ENCODE measurements around the gene RNU4-1.

RNU4-1 gene

GRCh38 chr12:120317224-120318105, 24.4 kb upstream of the RNU4-1 start (continued):
- TF ChIP-seq PRDM10 (tag by site-specific recombination; IDR thresholded peaks at IDR 0.05) (no peak; the same call in 1 of the 2 replicates), ZNF596 (tag by site-specific recombination; IDR thresholded peaks at IDR 0.05) (no peak), ZNF302 (tag by site-specific recombination; IDR thresholded peaks at IDR 0.05; ENCODE audit: low read depth) (no peak), ZNF280C (tag by site-specific recombination; IDR thresholded peaks at IDR 0.05) (no peak), ZNF23 (tag by site-specific recombination; IDR thresholded peaks at IDR 0.05; ENCODE audit: borderline replicate concordance) (no peak), SP3 (tag by site-specific recombination; IDR thresholded peaks at IDR 0.05) (peak; percentile 81), ZNF350 (tag by site-specific recombination; IDR thresholded peaks at IDR 0.05) (no peak), GFI1B (tag by site-specific recombination; IDR thresholded peaks at IDR 0.05) (no peak), ZNF580 (tag by site-specific recombination; IDR thresholded peaks at IDR 0.05) (peak; percentile 94), KLF9 (tag by site-specific recombination; IDR thresholded peaks at IDR 0.05; ENCODE audit: low read depth) (peak; percentile 87; the same call in 1 of the 2 replicates), ZSCAN30 (tag by site-specific recombination; IDR thresholded peaks at IDR 0.05) (0 out of 2 replicates have a peak, but pooled peaks have one; percentile 20), TSHZ1 (tag by site-specific recombination; IDR thresholded peaks at IDR 0.05; ENCODE audit: borderline replicate concordance) (0 out of 2 replicates have a peak, but pooled peaks have one; percentile 12), ZNF175 (tag by site-specific recombination; IDR thresholded peaks at IDR 0.05) (no peak), IKZF3 (tag by site-specific recombination; IDR thresholded peaks at IDR 0.05) (peak; percentile 84), ZNF791 (tag by site-specific recombination; IDR thresholded peaks at IDR 0.05) (no peak), ZNF423 (tag by site-specific recombination; IDR thresholded peaks at IDR 0.05) (no peak), ZNF660 (tag by site-specific recombination; IDR thresholded peaks at IDR 0.05) (peak; percentile 42; the same call in 1 of the 2 replicates), ZNF514 (tag by site-specific recombination; IDR thresholded peaks at IDR 0.05) (no peak), ZNF37A (tag by site-specific recombination; IDR thresholded peaks at IDR 0.05) (no peak), ZNF214 (tag by site-specific recombination; IDR thresholded peaks at IDR 0.05; ENCODE audit: borderline replicate concordance) (no peak), ZNF626 (tag by site-specific recombination; IDR thresholded peaks at IDR 0.05) (no peak), SCRT1 (tag by site-specific recombination; IDR thresholded peaks at IDR 0.05; ENCODE audit: borderline replicate concordance) (no peak), ZFP3 (tag by site-specific recombination; IDR thresholded peaks at IDR 0.05; ENCODE audit: low read depth) (no peak), ZBTB17 (tag by site-specific recombination; IDR thresholded peaks at IDR 0.05) (peak; percentile 63), ZNF704 (tag by site-specific recombination; IDR thresholded peaks at IDR 0.05) (no peak), ZNF639 (tag by site-specific recombination; IDR thresholded peaks at IDR 0.05) (no peak; the same call in none of the 2 replicates), ZSCAN16 (tag by site-specific recombination; IDR thresholded peaks at IDR 0.05) (no peak)
